ENCODE results near the gene OSBPL2. TPM values are rescaled to one million over a fixed set of nuclear protein-coding genes. Genes with fewer than 3 reads are reported as not detected.
A peak's percentile ranks its signal among the peaks of the same experiment; 100 is the strongest.

OSBPL2 gene
- total and polyA plus RNA-seq, 9 of the 15 experiments (the other 6 are each of a cell fraction or from before 2014, with no cell fraction given): 2.5 to 25.6 (median 14.1) TPM

- TF ChIP-seq KDM4B (IDR thresholded peaks at IDR 0.05; ENCODE audit: borderline replicate concordance in 2 of 2, low read depth in 1 of 2) (no peak), MLLT1 (IDR thresholded peaks at IDR 0.05) (peak in 1 of 2 experiments; percentile 91; a peak in 2 of 4 replicates), MYC (IDR thresholded peaks at IDR 0.05; ENCODE audit: low read depth, low read length) (peak; percentile 69), MYC (CRISPR knock-in tag; IDR thresholded peaks at IDR 0.05; ENCODE audit: borderline replicate concordance, low read depth) (no peak), DEAF1 (CRISPR knock-in tag; IDR thresholded peaks at IDR 0.05) (peak; percentile 84), SP1 (CRISPR knock-in tag; IDR thresholded peaks at IDR 0.05) (peak; percentile 67; the same call in 1 of the 2 replicates), KLF10 (CRISPR knock-in tag; IDR thresholded peaks at IDR 0.05) (no peak), SIN3A (IDR thresholded peaks at IDR 0.05; ENCODE audit: borderline replicate concordance in 2 of 2, control insufficient read depth in 1 of 2, low read depth in 2 of 2, low read length in 2 of 2) (0 out of 4 replicates have a peak, but pooled peaks of 1 of the 2 experiments have one; percentile 74), ATF6 (CRISPR knock-in tag; IDR thresholded peaks at IDR 0.05) (0 out of 2 replicates have a peak, but pooled peaks have one; percentile 82), MIER1 (IDR thresholded peaks at IDR 0.05; ENCODE audit: low read depth) (no peak), ZNF592 (IDR thresholded peaks at IDR 0.05) (0 out of 2 replicates have a peak, but pooled peaks have one; percentile 12), ZBTB1 (CRISPR knock-in tag; IDR thresholded peaks at IDR 0.05; ENCODE audit: borderline replicate concordance, low read depth) (no peak), ZNF146 (CRISPR knock-in tag; IDR thresholded peaks at IDR 0.05; ENCODE audit: unreplicated experiment) (no peak), CSDE1 (IDR thresholded peaks at IDR 0.05) (no peak), TARDBP (IDR thresholded peaks at IDR 0.05) (peak; percentile 49; the same call in 1 of the 2 replicates), PCBP2 (IDR thresholded peaks at IDR 0.05; ENCODE audit: low read depth, low read length, poor library complexity, severe bottlenecking) (no peak), GATA2 (CRISPR knock-in tag; IDR thresholded peaks at IDR 0.05) (no peak)
Measured at GRCh38 chr20:62301773-62302340, 63.5 kb downstream of the OSBPL2 start (continued).

All from K562 (cell line).